HG03097 (cell line): ENCODE measurements around the gene SLC30A7.
"Not testable (repeated sequence)": the region's sequence is repeated elsewhere in the genome, so short reads cannot be mapped to it uniquely, and the experiment has no call there.

Experiments used
- ATAC-seq: cut with Tn5 transposase; IDR thresholded peaks from one replicate; pipeline ENCODE4 v1.9.1; 2021; ENCODE audit not compliant: unreplicated experiment, low FRiP score

SLC30A7 gene

DNA sequence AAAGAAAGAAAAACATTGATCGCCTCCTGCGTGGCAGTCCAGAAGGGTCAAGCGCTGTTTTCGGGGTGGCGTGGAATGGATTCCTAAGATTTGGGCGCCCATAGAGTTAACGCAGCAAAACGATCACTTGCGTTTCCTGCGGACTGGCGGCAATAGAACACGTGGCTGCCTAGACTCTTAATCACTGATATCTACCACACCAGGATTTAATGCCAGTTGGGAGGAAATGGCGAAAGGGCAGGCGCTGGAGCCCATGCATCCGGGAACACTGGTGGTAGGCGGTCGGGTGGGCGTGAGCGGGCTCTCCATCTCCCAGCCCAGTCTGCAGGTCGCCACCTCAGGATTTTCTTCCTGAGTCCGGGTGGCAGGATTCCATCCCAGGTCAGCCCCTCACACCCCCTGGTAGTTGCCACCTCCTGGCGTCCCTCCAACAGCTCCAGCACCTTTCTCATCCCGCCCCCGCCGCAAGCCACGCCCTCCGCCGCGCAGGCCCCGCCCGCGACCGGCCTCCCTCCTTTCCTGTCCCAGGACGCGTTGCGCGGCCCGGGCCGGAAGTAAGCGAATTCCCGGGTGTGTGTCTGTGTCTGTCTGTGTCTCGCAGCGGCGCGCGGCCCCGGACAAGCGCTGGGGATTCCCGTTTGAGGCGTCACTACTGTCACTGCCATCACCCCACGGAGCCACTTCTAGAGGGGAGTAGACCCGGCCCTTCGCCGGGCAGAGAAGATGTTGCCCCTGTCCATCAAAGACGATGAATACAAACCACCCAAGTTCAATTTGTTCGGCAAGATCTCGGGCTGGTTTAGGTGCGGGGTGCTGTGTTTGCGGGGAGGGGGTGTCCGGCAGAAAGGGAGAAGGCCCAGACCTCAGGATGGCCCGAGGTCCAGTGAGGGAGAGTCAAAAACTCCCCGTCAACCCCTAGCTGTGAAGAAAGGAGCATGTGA lies at the start of gene SLC30A7:
Gene SLC30A7 (plus strand): TSS at position 551 of the 941 bp plus-strand sequence. CDS start 173 bp downstream, at position 724.
- ATAC-seq: peak; percentile 71

DNA sequence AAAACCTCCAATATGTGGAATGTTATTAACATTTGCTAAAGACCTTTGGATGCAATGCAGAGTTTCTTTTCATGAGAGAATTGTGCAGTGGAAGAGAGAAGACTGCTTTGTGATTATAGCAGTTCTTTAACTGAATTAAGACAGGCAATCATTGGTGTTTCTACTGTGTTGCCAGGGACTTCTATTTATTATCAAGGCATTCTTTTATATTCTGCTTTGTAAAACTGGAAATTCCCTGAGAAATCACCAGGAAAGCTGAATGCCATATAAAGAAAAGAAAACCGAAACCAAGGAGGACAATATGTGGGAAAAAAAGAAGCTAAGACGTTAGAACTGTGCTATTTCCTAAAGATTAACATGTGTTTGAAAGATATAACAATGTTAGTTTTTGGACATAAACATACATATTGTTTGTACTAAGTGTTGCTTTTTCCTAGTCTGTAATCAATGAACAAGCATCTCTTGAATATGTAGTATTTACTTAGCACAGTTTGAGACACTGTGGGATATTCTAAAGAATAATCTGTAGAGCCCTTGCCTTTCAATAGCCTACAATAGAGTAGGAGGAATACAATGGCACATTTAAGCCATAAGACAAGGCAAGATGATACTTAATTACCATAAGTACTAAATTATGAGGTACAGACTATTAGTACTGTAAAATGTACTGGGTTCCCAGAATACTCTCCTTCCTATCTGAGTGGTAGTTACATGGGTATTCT lies 48.4 kb upstream of the SLC30A7 start:
- no peak for ATAC-seq

DNA sequence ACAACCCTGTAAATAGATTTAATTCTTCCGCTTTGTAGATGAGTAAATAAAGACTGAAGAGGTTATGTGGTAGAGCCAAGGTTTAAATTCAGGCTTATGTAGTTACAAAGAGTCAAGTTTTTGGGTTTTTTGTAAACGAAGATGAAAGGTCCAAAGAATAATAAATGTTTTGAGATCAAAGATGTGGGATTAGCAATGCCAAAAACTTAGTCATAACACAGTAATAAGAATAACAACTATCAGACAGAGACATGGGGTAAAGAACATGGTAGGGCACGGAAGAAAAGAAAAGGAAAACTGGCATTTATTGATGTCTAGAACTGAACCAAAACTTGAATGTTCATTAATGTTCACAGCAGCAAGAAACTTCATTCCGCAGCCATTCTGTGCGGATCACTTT lies 44.2 kb upstream of the SLC30A7 start:
- no peak for ATAC-seq

DNA sequence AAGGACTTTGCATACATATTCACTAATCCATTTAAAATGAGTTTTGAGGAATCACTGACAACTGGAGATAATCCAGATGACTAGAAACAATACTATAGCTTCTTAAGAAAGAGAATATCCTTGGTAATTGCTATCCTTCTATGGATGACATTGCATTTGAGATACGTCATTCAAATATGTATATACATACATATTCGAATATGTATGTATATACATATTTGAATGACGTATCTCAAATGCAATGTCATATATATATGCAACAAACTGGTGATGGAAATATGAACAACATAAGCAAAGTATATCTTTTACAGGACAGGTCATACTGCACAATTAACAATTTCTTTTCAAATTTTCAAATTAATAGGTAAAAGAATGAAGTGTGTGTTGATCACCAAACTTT lies 42.9 kb upstream of the SLC30A7 start:
- no peak for ATAC-seq

GRCh38 chr1:100855116-100855515 lies 40.8 kb upstream of the SLC30A7 start:
- not testable (repeated sequence) for ATAC-seq

DNA sequence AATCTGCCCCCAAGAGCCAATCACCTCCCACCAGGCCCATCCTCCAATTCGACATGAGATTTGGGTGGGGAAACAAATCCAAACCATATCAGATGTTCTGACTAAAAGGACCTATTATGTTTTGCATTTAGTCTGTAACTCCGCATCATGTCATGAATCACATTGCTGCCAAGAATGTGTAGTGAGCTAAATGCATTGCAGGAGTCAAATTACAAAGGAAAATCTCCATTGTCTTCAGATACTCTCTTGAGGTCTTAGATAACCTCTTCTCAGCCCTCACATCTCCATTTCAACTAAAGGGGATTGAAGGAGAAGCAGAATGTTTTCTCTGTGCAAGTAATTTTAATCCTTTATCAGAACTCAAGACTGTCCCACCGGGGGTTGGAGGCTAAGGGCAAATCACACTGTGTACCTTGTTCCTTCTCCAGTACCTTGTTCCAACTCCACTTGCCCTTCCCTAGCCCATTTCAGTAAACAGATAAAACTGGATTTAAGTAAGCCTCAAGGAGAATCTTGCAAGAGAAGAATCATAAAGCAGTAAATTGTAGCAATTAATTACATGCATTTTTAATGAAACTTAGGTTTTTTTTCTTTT lies 35.4 kb upstream of the SLC30A7 start:
- no peak for ATAC-seq

DNA sequence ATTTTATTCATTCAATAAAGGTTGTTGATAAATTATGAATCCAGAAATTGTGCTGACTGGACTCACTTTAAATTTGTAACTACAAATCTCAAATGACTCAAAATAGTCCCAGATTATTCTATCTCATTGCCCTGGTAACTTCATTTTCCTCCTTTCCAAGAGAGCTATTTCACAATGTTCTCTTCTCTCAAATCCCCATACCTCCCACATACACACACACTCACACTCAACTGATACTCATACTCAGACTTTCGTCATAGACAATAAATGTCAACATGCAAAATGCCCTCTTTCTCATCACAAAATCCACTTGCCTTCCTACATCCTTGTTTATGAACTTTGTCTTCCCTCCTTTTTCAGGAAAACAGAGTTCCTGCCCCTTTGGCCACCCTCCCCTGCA lies 34.5 kb upstream of the SLC30A7 start:
- no peak for ATAC-seq

- no peak for ATAC-seq
These were observed 33.3 kb upstream of the SLC30A7 start for GRCh38 chr1:100862591-100862990.

DNA sequence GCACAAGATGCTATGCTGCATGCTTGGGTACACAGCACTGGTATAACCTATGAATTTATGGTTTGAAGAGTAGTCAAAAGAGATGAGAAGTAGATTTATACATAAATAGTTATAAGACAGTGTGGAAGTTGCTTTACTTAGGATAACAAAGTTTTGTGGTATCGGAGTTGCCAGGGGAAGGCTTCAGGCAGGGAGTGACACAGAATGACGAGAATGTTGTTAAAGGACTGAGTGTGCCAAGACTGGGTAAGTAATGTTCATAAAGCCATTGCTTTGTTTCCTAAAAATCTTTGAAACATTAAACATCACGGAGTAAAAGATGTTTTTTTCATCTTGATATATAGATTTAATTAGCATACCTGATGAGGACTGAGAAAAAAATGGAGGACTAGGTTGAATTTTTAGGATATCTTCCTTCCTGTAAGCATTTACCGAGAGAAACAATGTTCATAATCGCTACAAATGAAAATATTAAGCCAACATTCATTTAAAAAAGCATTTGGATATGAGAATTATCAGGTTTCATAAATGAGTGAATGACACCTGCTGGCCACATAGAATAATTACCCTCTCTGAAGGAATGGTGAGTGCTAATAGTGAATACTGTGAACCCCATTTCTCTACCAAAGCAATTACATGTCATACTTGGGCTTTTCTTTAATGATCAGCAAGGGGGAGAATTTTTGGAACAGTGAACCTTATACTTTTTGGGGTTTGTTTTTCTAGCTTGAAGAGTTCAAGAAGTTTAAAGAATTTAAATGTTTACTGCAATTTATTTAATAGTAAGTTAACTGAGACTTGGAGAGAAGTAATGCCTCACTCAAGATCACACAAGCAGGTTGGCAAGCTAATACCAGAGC lies 29.6 kb upstream of the SLC30A7 start:
- no peak for ATAC-seq

DNA sequence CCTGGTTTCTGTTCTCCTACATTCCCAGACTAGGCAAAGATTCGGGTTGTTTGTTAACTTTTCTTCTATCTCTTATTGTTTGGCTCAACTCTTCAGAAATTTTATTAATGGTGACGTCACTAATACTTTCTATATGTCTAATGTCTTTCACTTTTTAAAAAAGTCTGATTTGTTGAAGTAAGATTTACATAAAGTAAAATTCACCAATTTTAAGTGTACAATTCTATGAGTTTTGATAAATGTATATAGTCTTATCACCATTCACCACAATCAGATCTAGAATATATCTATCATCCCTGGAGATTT lies 29.0 kb upstream of the SLC30A7 start:
- no peak for ATAC-seq

- ATAC-seq: no peak
These were observed 27.4 kb upstream of the SLC30A7 start for GRCh38 chr1:100868364-100868995.

- ATAC-seq: no peak
These were observed 25.9 kb upstream of the SLC30A7 start for GRCh38 chr1:100869996-100870395.

DNA sequence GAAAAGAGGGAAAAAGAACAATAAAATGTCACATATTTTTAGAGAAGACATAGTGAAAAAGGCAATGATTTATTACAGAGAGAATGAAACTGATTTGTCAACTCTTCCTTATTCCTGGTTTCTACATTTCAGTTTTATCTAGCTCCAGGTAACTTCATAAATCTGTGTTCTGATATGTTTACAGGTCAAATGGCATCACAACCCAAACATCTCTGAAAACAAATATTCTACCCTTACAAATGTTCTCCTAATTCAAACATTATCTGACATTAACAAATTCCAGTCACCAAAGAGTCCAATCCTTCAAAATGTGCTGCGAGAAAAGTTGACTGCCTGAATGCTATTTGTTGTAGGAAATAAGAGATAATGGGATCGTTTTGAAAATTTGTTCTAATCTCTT lies 21.5 kb upstream of the SLC30A7 start:
- no peak for ATAC-seq

GRCh38 chr1:100875228-100875627 lies 20.7 kb upstream of the SLC30A7 start:
- no peak for ATAC-seq

- no peak for ATAC-seq
These were observed 19.6 kb upstream of the SLC30A7 start for GRCh38 chr1:100876291-100876690.

DNA sequence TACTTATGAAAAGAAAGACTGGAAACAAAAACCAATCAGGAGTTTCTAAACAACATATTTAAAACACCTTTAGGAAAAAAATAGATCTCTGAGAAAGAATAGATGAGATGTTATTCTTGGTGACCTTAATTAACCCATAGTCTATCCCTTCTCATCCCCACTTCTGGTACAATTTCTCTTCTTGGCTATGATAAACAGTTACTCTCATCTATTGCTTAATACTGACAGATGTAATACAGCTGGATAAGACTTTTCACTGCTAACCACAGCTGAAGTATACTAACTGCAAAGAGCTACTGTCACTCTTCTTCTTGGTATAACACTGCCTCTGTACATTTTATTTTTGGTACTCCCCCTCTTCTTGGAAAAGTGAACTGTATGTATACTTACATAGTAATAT lies 16.5 kb upstream of the SLC30A7 start:
- no peak for ATAC-seq

DNA sequence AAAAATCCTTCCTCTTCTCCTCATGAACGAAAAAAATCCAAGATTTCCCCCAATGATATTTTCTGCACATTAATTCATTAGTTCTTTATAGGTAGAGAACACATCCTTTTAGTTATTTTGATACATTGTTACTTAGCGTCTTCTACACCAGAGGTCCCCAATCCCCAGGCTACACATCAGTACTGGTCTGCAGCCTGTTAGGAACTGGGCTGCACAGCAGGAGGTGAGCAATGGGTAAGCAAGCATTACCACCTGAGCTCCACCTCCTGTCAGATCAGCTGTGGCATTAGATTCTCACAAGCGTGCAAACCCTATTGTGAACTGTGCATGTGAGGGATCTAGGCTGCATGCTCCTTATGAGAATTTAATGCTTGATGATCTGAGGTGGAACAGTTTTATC lies 14.2 kb upstream of the SLC30A7 start:
- ATAC-seq: no peak

DNA sequence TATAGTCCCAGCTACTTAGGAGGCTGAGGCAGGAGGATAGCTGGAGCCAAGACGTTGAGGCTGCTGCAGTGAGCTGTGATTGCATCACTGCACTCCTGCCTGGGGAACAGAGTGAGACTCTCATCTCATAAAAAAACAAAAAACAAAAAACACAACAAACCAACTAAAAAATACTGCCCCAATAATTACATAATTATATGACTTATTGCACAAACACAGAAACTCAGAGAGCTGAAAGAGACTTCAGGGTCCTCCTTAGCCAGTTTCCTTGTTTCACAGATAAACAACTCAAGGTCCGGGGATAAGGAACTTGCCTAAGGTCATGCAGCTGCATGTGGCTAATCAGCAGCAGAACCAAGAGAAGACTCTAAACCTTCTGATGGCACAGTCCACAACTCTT lies 13.2 kb upstream of the SLC30A7 start:
- no peak for ATAC-seq

- no peak for ATAC-seq
These were observed 11.9 kb upstream of the SLC30A7 start for GRCh38 chr1:100883963-100884362.

- not testable (repeated sequence) for ATAC-seq
These were observed 6.9 kb upstream of the SLC30A7 start for GRCh38 chr1:100889007-100889406.
